Caco-2 (cell line): Measurements from ENCODE around the gene SLC25A42. TPM values are rescaled to one million over a fixed set of nuclear protein-coding genes. Genes with fewer than 3 reads are reported as not detected.

Source experiments
- BruUV-seq: library from RNA; stranded (reverse); fragments of 400-500 nt; replicated peaks from 2 replicates; lab custom pipeline; 2021; lab: Mats Ljungman, UMichigan
- CTCF ChIA-PET: fragments of 300-600 bp; sonication (Branson Sonifier 250); formaldehyde crosslinking; loops from one replicate; lab custom pipeline; 2022; ENCODE audit warnings: antibody characterized with exemption; lab: Charles Lee
- POLR2A ChIA-PET: fragments of 300-600 bp; sonication (Branson Sonifier 250); formaldehyde crosslinking; loops from one replicate; lab custom pipeline; 2022; ENCODE audit warnings: antibody characterized with exemption; lab: Charles Lee
- DNase-seq, 2 experiments: peaks; one replicate each; pipeline versions ENCODE4 v3.0.0 to v3.0.0-alpha.2; 2020 to 2022
- H3K27me3 ChIP-seq: replicated peaks from 2 replicates; pipeline ENCODE4 v1.6.0; 2011; ENCODE audit warnings: low read length; ENCODE audit not compliant: control insufficient read depth, insufficient read depth
- H3K36me3 ChIP-seq: 2 replicates; pipeline ENCODE4 v1.5.1; 2011; ENCODE audit warnings: low read length; ENCODE audit not compliant: control insufficient read depth, insufficient read depth
- H3K4me1 ChIP-seq: fragments of 250-450 bp; sonication (Bioruptor Pico); 2 replicates; pipeline ENCODE4 v1.5.1; 2020; ENCODE audit warnings: mild to moderate bottlenecking
- H3K4me3 ChIP-seq: 2 replicates; pipeline ENCODE4 v1.5.1; 2011; ENCODE audit warnings: low read depth, mild to moderate bottlenecking, control low read depth, low read length
- H3K9me3 ChIP-seq: fragments of 250-450 bp; sonication (Bioruptor Pico); 2 replicates; pipeline ENCODE4 v1.5.1; 2020; ENCODE audit warnings: mild to moderate bottlenecking, moderate library complexity
- H3K27ac Mint-ChIP-seq: one replicate; pipeline ENCODE4 v1.8.0; 2022; ENCODE audit warnings: mixed read lengths; ENCODE audit not compliant: unreplicated experiment
- H3K27me3 Mint-ChIP-seq: one replicate; pipeline ENCODE4 v1.8.0; 2022; ENCODE audit warnings: mixed read lengths; ENCODE audit not compliant: insufficient read depth, unreplicated experiment
- H3K36me3 Mint-ChIP-seq: one replicate; pipeline ENCODE4 v1.8.0; 2022; ENCODE audit warnings: mild to moderate bottlenecking, mixed read lengths; ENCODE audit not compliant: insufficient read depth, unreplicated experiment
- H3K4me1 Mint-ChIP-seq: one replicate; pipeline ENCODE4 v1.8.0; 2022; ENCODE audit warnings: low read depth, mixed read lengths; ENCODE audit not compliant: unreplicated experiment
- H3K4me3 Mint-ChIP-seq: one replicate; pipeline ENCODE4 v1.8.0; 2022; ENCODE audit warnings: mild to moderate bottlenecking, moderate library complexity, mixed read lengths; ENCODE audit not compliant: unreplicated experiment
- H3K9me3 Mint-ChIP-seq: one replicate; pipeline ENCODE4 v1.8.0; 2022; ENCODE audit warnings: mixed read lengths; ENCODE audit not compliant: unreplicated experiment
- intact Hi-C: fragments of 100-400 bp; cut with micrococcal nuclease; formaldehyde crosslinking; loops from one replicate; pipeline ENCODE4 v1.10.0; 2022; ENCODE audit not compliant: unreplicated experiment
- total RNA-seq: library from RNA; stranded (reverse); gene quantifications from 2 replicates; pipeline ENCODE4 v1.2.3, GENCODE V29; 2022
- TF ChIP-seq, protein P1 (sequence below), 2 experiments: fragments of 200-600 bp in 1 of 2; IDR thresholded peaks; 1 replicate in 1 of 2; 2 replicates in 1 of 2; pipeline versions ENCODE4 v1.5.1 to v1.8.0; 2011 to 2022; ENCODE audit warnings: antibody characterized with exemption in 1 of 2, control low read depth in 1 of 2, inconsistent platforms in 1 of 2, low read depth in 1 of 2, low read length in 1 of 2, mild to moderate bottlenecking in 1 of 2, moderate library complexity in 1 of 2; ENCODE audit not compliant: insufficient read depth in 1 of 2, severe bottlenecking in 1 of 2, unreplicated experiment in 1 of 2

The SLC25A42 gene
- total RNA-seq, 1 experiment from 2014 or later, result 4.5 TPM

DNA sequence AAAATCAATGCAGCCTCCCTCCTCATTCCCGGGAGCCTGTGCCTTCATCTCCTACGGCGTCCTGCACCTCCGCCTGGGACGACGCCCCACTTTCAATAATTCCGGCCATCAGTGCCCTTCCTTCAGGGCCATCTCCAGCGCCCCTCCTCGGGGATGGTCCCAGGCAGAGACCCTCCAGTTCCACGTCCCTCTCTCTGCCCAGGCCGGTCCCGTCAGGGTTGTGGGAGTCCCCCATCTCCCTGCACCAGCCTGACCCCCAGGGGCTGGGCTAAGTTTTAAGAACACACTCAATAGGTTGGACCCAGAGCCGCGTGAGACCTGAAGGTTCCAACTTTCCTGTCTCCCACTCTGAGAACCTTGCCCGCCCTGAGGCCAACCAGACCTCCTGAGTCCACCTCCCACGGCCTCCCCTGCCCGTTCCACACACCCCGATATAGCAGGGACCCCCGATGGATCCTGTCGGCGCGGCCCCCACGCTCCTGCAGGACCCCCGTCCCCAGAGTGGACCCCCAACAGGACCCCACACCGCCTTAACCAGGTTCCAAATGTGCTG, 73.8 kb downstream of the SLC25A42 start:
- H3K4me3 Mint-ChIP-seq, result peak overlapping the region; percentile 97
- Histone ChIP-seq H3K9me3 (peaks cover 4% of the 10 kb centered on the region; the same call in 1 of the 2 replicates), H3K4me1 (no peaks in the 10 kb centered on the region), H3K36me3 (no peaks in the 10 kb centered on the region), H3K27me3 (no peaks in the 10 kb centered on the region), H3K4me3 (peak overlapping the region; percentile 87)
- intact Hi-C loops, result loop anchor here (1.0 to 5.0 kb wide), 4 partner anchors 35 to 84 kb away; partner anchors contain the start of genes MEF2B and SLC25A42
- peak overlapping the region; percentile 97 for H3K27ac Mint-ChIP-seq
- CTCF ChIA-PET, result interaction anchor here (0.6 kb wide), 1 partner anchor 8 kb away, joined by 3 read pairs; no protein-coding TSS in a partner anchor
- BruUV-seq, result TSS peak; percentile 53
- H3K36me3 Mint-ChIP-seq, result peaks cover 11% of the 10 kb centered on the region
- H3K4me1 Mint-ChIP-seq, result no peaks in the 10 kb centered on the region
- TF ChIP-seq, protein P1, sequence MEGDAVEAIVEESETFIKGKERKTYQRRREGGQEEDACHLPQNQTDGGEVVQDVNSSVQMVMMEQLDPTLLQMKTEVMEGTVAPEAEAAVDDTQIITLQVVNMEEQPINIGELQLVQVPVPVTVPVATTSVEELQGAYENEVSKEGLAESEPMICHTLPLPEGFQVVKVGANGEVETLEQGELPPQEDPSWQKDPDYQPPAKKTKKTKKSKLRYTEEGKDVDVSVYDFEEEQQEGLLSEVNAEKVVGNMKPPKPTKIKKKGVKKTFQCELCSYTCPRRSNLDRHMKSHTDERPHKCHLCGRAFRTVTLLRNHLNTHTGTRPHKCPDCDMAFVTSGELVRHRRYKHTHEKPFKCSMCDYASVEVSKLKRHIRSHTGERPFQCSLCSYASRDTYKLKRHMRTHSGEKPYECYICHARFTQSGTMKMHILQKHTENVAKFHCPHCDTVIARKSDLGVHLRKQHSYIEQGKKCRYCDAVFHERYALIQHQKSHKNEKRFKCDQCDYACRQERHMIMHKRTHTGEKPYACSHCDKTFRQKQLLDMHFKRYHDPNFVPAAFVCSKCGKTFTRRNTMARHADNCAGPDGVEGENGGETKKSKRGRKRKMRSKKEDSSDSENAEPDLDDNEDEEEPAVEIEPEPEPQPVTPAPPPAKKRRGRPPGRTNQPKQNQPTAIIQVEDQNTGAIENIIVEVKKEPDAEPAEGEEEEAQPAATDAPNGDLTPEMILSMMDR (IDR thresholded peaks at IDR 0.05; ENCODE audit: insufficient read depth in 1 of 2, low read depth in 1 of 2, low read length in 1 of 2, severe bottlenecking in 1 of 2, unreplicated experiment in 1 of 2), result no peak
- no peaks in the 10 kb centered on the region for H3K9me3 Mint-ChIP-seq
- DNase-seq, result no peak
- POLR2A ChIA-PET, result interaction anchor here (0.6 kb wide), 1 partner anchor 72 kb away, joined by 3 read pairs; no protein-coding TSS in a partner anchor
- H3K27me3 Mint-ChIP-seq, result no peaks in the 10 kb centered on the region

- POLR2A ChIA-PET, result no interaction called here
- H3K9me3 Mint-ChIP-seq, result no peaks in the 10 kb centered on the region
- DNase-seq, result peak; percentile 97 to 99
- CTCF ChIA-PET, result no interaction called here
- H3K36me3 ChIP-seq, result no peaks in the 10 kb centered on the region
- intact Hi-C loops, result loop anchor here (1.0 to 5.0 kb wide), 4 partner anchors 34 to 85 kb away; partner anchors contain the start of genes MEF2B and SLC25A42
- H3K4me1 ChIP-seq, result no peaks in the 10 kb centered on the region
- peak within 1 kb of the TSS; percentile 97 for H3K4me3 Mint-ChIP-seq
- peaks cover 11% of the 10 kb centered on the region for H3K36me3 Mint-ChIP-seq
- no peaks in the 10 kb centered on the region for H3K27me3 Mint-ChIP-seq
- H3K9me3 ChIP-seq, result no peaks in the 10 kb centered on the region
- peak within 1 kb of the TSS; percentile 87 for H3K4me3 ChIP-seq
- no peaks in the 10 kb centered on the region for H3K4me1 Mint-ChIP-seq
- peak within 1 kb of the TSS; percentile 97 for H3K27ac Mint-ChIP-seq
- no TSS peak for BruUV-seq
- TF ChIP-seq, protein P1 (IDR thresholded peaks at IDR 0.05; ENCODE audit: insufficient read depth in 1 of 2, low read depth in 1 of 2, low read length in 1 of 2, severe bottlenecking in 1 of 2, unreplicated experiment in 1 of 2), result no peak
- H3K27me3 ChIP-seq, result no peaks in the 10 kb centered on the region
Observed at GRCh38 chr19:19138109-19138981, 74.6 kb downstream of the SLC25A42 start, which contains the start of gene TMEM161A. Gene TMEM161A, minus strand, starts transcription at chr19:19138478. Its CDS starts 50 bp downstream, at chr19:19138428.

DNA sequence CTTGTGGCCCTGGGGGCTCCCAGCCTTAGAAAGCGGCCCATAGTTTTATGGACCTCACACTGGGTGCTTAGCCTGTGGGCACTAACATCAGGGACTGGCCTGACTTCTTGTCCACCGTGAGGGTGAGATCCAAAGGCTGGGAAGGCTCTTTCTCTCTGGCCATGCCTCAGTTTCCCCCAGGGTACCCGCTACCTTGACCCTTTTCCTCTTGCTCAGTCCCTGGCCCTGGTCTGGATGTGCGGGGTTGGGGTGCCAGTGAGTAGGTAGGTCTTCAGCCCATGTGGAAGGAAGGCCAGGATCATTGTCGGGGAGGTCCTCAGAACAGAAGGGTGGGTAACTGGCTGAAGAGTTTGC, 76.1 kb downstream of the SLC25A42 start:
- Mint-ChIP-seq H3K9me3 (no peaks in the 10 kb centered on the region), H3K27me3 (no peaks in the 10 kb centered on the region), H3K4me3 (no peak overlapping the region), H3K36me3 (peaks cover 11% of the 10 kb centered on the region), H3K27ac (no peak overlapping the region), H3K4me1 (no peaks in the 10 kb centered on the region)
- TF ChIP-seq, protein P1 (IDR thresholded peaks at IDR 0.05; ENCODE audit: insufficient read depth in 1 of 2, low read depth in 1 of 2, low read length in 1 of 2, severe bottlenecking in 1 of 2, unreplicated experiment in 1 of 2), result no peak
- DNase-seq, result no peak
- BruUV-seq, result no TSS peak
- intact Hi-C loops, result loop anchor here (1.0 to 5.0 kb wide), 4 partner anchors 32 to 144 kb away; partner anchors contain the start of genes MEF2B and SLC25A42
- Histone ChIP-seq H3K4me3 (no peak overlapping the region), H3K4me1 (no peaks in the 10 kb centered on the region), H3K9me3 (no peaks in the 10 kb centered on the region), H3K36me3 (no peaks in the 10 kb centered on the region), H3K27me3 (no peaks in the 10 kb centered on the region)
- CTCF ChIA-PET, result no interaction called here
- POLR2A ChIA-PET, result no interaction called here
